Ovary (tissue), 9 donors: ENCODE data around the gene COL25A1. TPM values are rescaled to one million over a fixed set of nuclear protein-coding genes. Genes with fewer than 3 reads are reported as not detected.

Experiments used
- DNase-seq, 5 donors: peaks; one replicate each; pipeline ENCODE4 v3.0.0-alpha.2; 2019 to 2020
- H3K27ac ChIP-seq, 2 donors: fragments of 200-600 bp; one replicate each; pipeline versions ENCODE4 v1.5.1 to v1.8.0; 2019 to 2022
- H3K27me3 ChIP-seq: fragments of 200-600 bp; one replicate; pipeline ENCODE4 v1.8.0; 2022
- H3K36me3 ChIP-seq: fragments of 200-600 bp; sonication (generic); one replicate; pipeline ENCODE4 v1.5.1; 2019
- H3K4me1 ChIP-seq: one replicate; pipeline ENCODE4 v1.8.1; 2013; ENCODE audit warnings: mild to moderate bottlenecking, moderate library complexity; ENCODE audit not compliant: insufficient read depth
- H3K4me3 ChIP-seq: fragments of 200-600 bp; sonication (generic); one replicate; pipeline ENCODE4 v1.5.1; 2017
- H3K9me3 ChIP-seq, 2 donors: fragments of 200-600 bp in 1 of 2; sonication (generic) in 1 of 2; one replicate each; pipeline versions ENCODE4 v1.5.1 to v1.8.1; 2013 to 2019; ENCODE audit warnings: mild to moderate bottlenecking in 1 of 2, moderate library complexity in 1 of 2
- CTCF ChIP-seq, 3 donors: fragments of 450-650 bp in 2 of 3; fragments of 200-600 bp in 1 of 3; IDR thresholded peaks; one replicate each; pipeline versions ENCODE4 v1.5.1 to v1.8.0; 2016 to 2022; ENCODE audit warnings: antibody characterized with exemption in 3 of 3, mild to moderate bottlenecking in 1 of 3
- EP300 ChIP-seq: sonication (generic); formaldehyde crosslinking; IDR thresholded peaks from one replicate; pipeline ENCODE4 v1.6.1; 2017; ENCODE audit warnings: antibody characterized with exemption
- POLR2A ChIP-seq: fragments of 450-650 bp; IDR thresholded peaks from one replicate; pipeline ENCODE4 v1.6.1; 2017; ENCODE audit warnings: antibody characterized with exemption, mild to moderate bottlenecking, moderate library complexity
- WGBS, 3 donors: extraction: QIAGEN DNeasy Blood & Tissue Kit in 1 of 3; methylation state at CpG; one replicate each; pipeline versions ENCODE4 v1.1.5 to v1.1.7; 2013 to 2017; 5-methylcytosine and 5-hydroxymethylcytosine counted together
- intact Hi-C, 4 donors: fragments of 100-400 bp; cut with DNase I; formaldehyde crosslinking; loops; one replicate each; pipeline versions ENCODE4 v1.11.0 to v1.15.1; 2022 to 2023
- polyA plus RNA-seq, 2 donors: library from polyadenylated mRNA; stranded (reverse); fragments of 200-250 nt in 1 of 2; fragments of 350-450 nt in 1 of 2; fragmentation: Illumina TruSeq in 1 of 2; extraction: RNeasy Lipid Tissue Mini Kit (QIAGEN cat#74804) in 1 of 2; gene quantifications; one replicate each; pipeline ENCODE4 v1.2.3, GENCODE V29; 2013 to 2014
- total RNA-seq, 7 donors: library from RNA; depleted of rRNA in 2 of 7; stranded (reverse); fragments of >200 nt in 2 of 7; fragmentation: NEBNext Ultra II Directional in 3 of 7; extraction: Animal tissue kit (Norgen Biotek cat#: 25700) in 3 of 7; gene quantifications; one replicate each; pipeline versions ENCODE4 v1.1.0 to v1.2.4, GENCODE V29; 2016 to 2023
- donor health status: DM: no; HTN: no; CAD: no; lungs with moderate emphysema.
- donor health status: DM: no; HTN: no; CAD: no.
- donor health status: Bipolar disorder and iron deficiency.
- donor health status: DM: yes; HTN: yes; CAD: no.
- donor health status: DM: no; HTN: no; CAD: no.
- donor health status: DM: yes; HTN: yes; CAD: no.

COL25A1 gene
- total and polyA plus RNA-seq, 9 donors, result 0.25 to 3.2 (median 0.77) TPM

- H3K27me3 ChIP-seq, result no peaks in the 10 kb centered on the region
- no peak overlapping the region for H3K4me3 ChIP-seq
- intact Hi-C loops, result no loop called here
- no peaks in the 10 kb centered on the region for H3K4me1 ChIP-seq
- DNase-seq, result no peak
- WGBS, 3 donors, result 77 to 92% (median 78%) methylated on average over 6 of the region's 6 CpGs
- H3K36me3 ChIP-seq, result no peaks in the 10 kb centered on the region
- H3K9me3 ChIP-seq, result no peaks in the 10 kb centered on the region
- H3K27ac ChIP-seq, result no peak overlapping the region
- TF ChIP-seq CTCF (IDR thresholded peaks at IDR 0.05), result no peak
- no peak for TF ChIP-seq EP300
- TF ChIP-seq POLR2A, result no peak
These were observed 92.8 kb downstream of the COL25A1 start for GRCh38 chr4:109209647-109210046.

DNA sequence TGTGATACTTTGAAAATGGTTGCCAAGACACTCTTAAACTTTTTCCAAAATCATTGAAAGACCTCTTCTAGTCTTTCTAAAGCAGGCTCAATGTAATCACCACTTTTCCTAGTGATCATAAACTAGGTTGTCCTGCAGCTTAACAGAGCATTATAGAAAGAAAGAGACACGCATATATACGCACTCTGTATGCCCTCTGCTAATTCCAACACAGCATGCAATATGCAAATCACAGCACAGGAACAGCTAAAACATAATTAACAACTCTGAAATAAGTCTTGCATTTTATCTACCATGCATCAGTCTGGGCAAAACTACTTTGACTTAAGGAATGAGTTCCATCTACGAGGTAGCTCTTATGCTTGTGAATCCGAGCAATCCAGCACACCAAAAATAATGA, 94.6 kb downstream of the COL25A1 start:
- no peak for TF ChIP-seq EP300
- no peak for TF ChIP-seq CTCF (IDR thresholded peaks at IDR 0.05)
- no peak for TF ChIP-seq POLR2A
- intact Hi-C loops, result no loop called here
- no peaks in the 10 kb centered on the region for H3K4me1 ChIP-seq
- no peaks in the 10 kb centered on the region for H3K27me3 ChIP-seq
- 93 to 96% (median 96%) methylated on average over 4 of the region's 4 CpGs for WGBS, 3 donors
- no peaks in the 10 kb centered on the region for H3K36me3 ChIP-seq
- H3K27ac ChIP-seq, result no peak overlapping the region
- H3K4me3 ChIP-seq, result no peak overlapping the region
- H3K9me3 ChIP-seq, result no peaks in the 10 kb centered on the region
- DNase-seq, result no peak

DNA sequence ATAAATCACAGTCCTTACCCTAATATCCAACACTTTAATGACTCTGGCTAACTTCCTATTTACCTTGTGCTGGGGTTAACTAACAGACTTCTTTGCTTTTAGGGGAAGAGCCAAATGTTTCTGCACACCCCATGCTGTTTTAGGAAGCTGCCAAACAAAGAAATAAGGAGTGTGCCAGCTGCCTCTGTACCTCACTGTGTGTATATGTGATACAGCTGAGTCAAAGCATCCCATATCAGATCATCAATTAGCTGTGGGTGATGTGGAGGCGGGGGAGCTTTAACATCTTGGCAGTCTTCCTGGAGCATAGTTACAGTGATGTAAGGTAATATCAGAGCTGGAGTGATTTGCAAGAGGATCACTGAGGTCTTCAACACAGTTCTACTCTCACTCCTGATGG, 95.4 kb downstream of the COL25A1 start:
- Histone ChIP-seq H3K9me3 (no peaks in the 10 kb centered on the region), H3K27me3 (no peaks in the 10 kb centered on the region), H3K27ac (no peak overlapping the region), H3K4me1 (no peaks in the 10 kb centered on the region), H3K4me3 (no peak overlapping the region), H3K36me3 (no peaks in the 10 kb centered on the region)
- intact Hi-C loops, result no loop called here
- TF ChIP-seq EP300, result no peak
- TF ChIP-seq CTCF (IDR thresholded peaks at IDR 0.05), result no peak
- TF ChIP-seq POLR2A, result no peak
- DNase-seq, result no peak
- 52 to 89% (median 83%) methylated on average over 1 of the region's 1 CpG for WGBS, 3 donors

DNA sequence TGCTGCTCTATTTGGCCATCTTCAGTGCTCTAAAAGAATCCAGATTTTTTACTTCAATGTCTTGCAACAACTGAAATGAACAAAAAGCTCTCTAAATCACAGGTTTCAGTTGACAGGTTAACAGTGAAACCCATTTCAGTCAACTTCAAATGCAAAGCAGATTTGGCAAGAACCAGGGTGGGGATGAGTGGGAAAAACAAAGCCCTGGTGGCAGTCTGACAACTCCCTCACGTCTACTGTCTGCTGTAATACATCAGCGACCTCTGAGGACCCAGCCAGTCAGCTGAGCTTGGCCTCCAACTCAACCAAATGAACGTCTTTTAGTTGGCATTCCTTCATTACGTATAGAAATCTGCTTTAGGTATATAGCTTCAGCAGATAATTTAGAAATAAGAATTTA, 95.8 kb downstream of the COL25A1 start:
- Histone ChIP-seq H3K4me3 (no peak overlapping the region), H3K4me1 (no peaks in the 10 kb centered on the region), H3K36me3 (no peaks in the 10 kb centered on the region), H3K9me3 (no peaks in the 10 kb centered on the region), H3K27ac (no peak overlapping the region), H3K27me3 (no peaks in the 10 kb centered on the region)
- intact Hi-C loops, result no loop called here
- DNase-seq, result no peak
- no peak for TF ChIP-seq CTCF (IDR thresholded peaks at IDR 0.05)
- TF ChIP-seq POLR2A, result no peak
- no peak for TF ChIP-seq EP300
- WGBS, 3 donors, result 67 to 76% (median 74%) methylated on average over 4 of the region's 4 CpGs

- DNase-seq, result no peak
- Histone ChIP-seq H3K4me1 (no peaks in the 10 kb centered on the region), H3K27me3 (no peaks in the 10 kb centered on the region), H3K36me3 (no peaks in the 10 kb centered on the region), H3K9me3 (no peaks in the 10 kb centered on the region), H3K4me3 (no peak overlapping the region), H3K27ac (no peak overlapping the region)
- no peak for TF ChIP-seq EP300
- no peak for TF ChIP-seq CTCF (IDR thresholded peaks at IDR 0.05)
- TF ChIP-seq POLR2A, result no peak
- WGBS, 3 donors, result 74 to 82% (median 77%) methylated on average over 5 of the region's 5 CpGs
- intact Hi-C loops, result no loop called here
These were observed 97.3 kb downstream of the COL25A1 start for GRCh38 chr4:109205186-109205585.
